Measurements from ENCODE around the gene STARD3. TPM values are rescaled to one million over a fixed set of nuclear protein-coding genes. Genes with fewer than 3 reads are reported as not detected.

STARD3 gene
- total and polyA plus RNA-seq, 2 of the 13 experiments (the other 11 are each of a cell fraction or from before 2014, with no cell fraction given): 34.6 to 100 TPM

DNA sequence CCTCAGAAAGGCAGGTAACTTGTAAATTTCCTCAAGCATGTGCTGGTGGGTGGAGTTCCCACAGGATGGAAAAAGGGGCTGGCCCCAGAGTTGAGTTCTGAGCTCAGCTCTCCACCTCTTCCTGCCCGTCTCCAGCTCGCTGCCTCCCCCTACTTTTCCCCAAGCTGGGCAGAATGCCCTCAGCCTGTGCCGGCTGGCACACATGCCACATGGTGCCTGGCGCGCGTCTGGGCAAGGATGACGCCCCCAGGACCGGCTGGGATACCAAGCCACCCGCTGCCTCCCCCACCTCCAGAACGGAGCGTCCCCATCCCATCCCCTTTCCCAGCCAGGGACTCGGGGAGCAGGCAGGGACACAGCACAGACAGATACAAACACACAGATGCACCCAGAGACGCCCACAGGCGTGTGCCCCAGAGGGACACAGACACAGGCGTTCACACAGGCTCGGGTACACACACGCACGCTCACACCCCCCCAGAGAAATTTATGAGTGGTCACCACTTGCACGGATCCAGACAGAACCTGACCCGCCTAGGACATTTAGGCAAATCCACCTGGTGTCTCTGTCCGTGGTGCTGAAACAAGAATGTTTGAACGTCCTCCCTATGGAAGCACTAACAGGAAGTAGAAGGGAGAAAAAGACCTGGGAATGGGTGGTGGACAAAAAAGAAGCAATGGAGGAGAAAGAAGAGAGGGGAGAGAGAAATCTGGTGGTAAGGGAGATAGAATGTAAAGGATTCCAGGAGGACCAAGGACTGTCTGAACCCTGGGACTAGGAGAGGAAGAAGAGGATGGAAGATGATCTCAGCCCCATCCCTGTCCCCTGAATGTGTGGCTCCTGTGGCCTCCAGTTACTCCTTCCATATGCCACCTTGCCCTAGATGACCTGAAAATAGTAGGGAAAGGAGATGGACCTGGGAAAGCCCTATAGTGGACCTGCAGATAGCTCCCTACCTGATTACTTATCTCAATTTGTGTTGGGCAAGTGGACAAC lies 44.7 kb upstream of the STARD3 start:
- Histone ChIP-seq H3K9me3 (ENCODE audit: low read length) (no peaks in the 10 kb centered on the region), H3K4me3 (replicated peaks in 1 of 3; ENCODE audit: insufficient read depth in 1 of 3, low read depth in 2 of 3, low read length in 3 of 3) (no peak overlapping the region), H3K27ac (ENCODE audit: extremely low read length, insufficient read depth, low read length) (no peak overlapping the region), H3K79me2 (ENCODE audit: insufficient read depth, low read length) (no peaks in the 10 kb centered on the region), H3K9ac (ENCODE audit: insufficient read depth, low read depth, low read length) (no peak overlapping the region), H3K4me1 (ENCODE audit: insufficient read depth, low read length) (no peaks in the 10 kb centered on the region), H3K36me3 (replicated peaks in 1 of 2; ENCODE audit: control insufficient read depth in 1 of 2, insufficient read depth in 2 of 2, low read length in 2 of 2) (no peaks in the 10 kb centered on the region), H3K4me2 (ENCODE audit: low read depth, low read length) (no peak overlapping the region), H3K27me3 (ENCODE audit: control insufficient read depth in 1 of 2, insufficient read depth in 2 of 2, low read length in 2 of 2) (peaks cover 0 to 19% of the 10 kb centered on the region in 2 experiments; a peak in 4 of 5 replicates), H4K20me1 (ENCODE audit: insufficient read depth, low read length) (0 out of 2 replicates have a peak, but pooled peaks cover 4% of the 10 kb centered on the region), H2AFZ (ENCODE audit: low read length) (no peak overlapping the region)
- peak; percentile 63 for ATAC-seq
- 4% methylated on average over 15 of the region's 22 CpGs for WGBS (ENCODE audit: low lambda C conversion rate)
- POLR2A ChIA-PET: no interaction called here
- BruUV-seq (replicated peaks): no TSS peak
- FAIRE-seq: peak; percentile 74
- intact Hi-C loops (cut with micrococcal nuclease; ENCODE audit: unreplicated experiment) (no loop called here), in situ Hi-C loops (cut with HindIII; ENCODE audit: extremely low pct_ligation_motif_present, low pct_unique_long_range_greater_than_20kb) (no loop called here)
- CTCF ChIA-PET (ENCODE audit: low intra/inter-chr PET ratio, low total read pairs): no interaction called here
- DNase-seq (ENCODE audit: low spot score): peak; percentile 68
- TF ChIP-seq, protein P1, sequence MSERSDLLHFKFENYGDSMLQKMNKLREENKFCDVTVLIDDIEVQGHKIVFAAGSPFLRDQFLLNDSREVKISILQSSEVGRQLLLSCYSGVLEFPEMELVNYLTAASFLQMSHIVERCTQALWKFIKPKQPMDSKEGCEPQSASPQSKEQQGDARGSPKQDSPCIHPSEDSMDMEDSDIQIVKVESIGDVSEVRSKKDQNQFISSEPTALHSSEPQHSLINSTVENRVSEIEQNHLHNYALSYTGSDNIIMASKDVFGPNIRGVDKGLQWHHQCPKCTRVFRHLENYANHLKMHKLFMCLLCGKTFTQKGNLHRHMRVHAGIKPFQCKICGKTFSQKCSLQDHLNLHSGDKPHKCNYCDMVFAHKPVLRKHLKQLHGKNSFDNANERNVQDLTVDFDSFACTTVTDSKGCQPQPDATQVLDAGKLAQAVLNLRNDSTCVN (CRISPR knock-in tag; IDR thresholded peaks at IDR 0.05; ENCODE audit: borderline replicate concordance): peak; percentile 75
- TF ChIP-seq ARNT2 (CRISPR knock-in tag; IDR thresholded peaks at IDR 0.05; ENCODE audit: low read depth) (peak; percentile 70; the same call in 1 of the 2 replicates), ZNF598 (CRISPR knock-in tag; IDR thresholded peaks at IDR 0.05; ENCODE audit: borderline replicate concordance) (0 out of 2 replicates have a peak, but pooled peaks have one; percentile 54), MXI1 (IDR thresholded peaks at IDR 0.05; ENCODE audit: borderline replicate concordance, low read depth, low read length) (no peak), RXRB (CRISPR knock-in tag; IDR thresholded peaks at IDR 0.05; ENCODE audit: borderline replicate concordance) (peak; percentile 64; the same call in 1 of the 2 replicates), SNRNP70 (IDR thresholded peaks at IDR 0.05; ENCODE audit: low read depth, low read length) (no peak), HNRNPUL1 (IDR thresholded peaks at IDR 0.05; ENCODE audit: low read depth, low read length) (no peak), ELF1 (CRISPR knock-in tag; IDR thresholded peaks at IDR 0.05) (0 out of 2 replicates have a peak, but pooled peaks have one; percentile 42), SP4 (CRISPR knock-in tag; IDR thresholded peaks at IDR 0.05) (no peak), PCBP2 (optimal IDR thresholded peaks at IDR 0.05; ENCODE audit: low read depth, low read length, poor library complexity, severe bottlenecking) (no peak)
- TF ChIP-seq, protein P2, sequence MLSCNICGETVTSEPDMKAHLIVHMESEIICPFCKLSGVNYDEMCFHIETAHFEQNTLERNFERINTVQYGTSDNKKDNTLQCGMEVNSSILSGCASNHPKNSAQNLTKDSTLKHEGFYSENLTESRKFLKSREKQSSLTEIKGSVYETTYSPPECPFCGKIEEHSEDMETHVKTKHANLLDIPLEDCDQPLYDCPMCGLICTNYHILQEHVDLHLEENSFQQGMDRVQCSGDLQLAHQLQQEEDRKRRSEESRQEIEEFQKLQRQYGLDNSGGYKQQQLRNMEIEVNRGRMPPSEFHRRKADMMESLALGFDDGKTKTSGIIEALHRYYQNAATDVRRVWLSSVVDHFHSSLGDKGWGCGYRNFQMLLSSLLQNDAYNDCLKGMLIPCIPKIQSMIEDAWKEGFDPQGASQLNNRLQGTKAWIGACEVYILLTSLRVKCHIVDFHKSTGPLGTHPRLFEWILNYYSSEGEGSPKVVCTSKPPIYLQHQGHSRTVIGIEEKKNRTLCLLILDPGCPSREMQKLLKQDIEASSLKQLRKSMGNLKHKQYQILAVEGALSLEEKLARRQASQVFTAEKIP (CRISPR knock-in tag; IDR thresholded peaks at IDR 0.05; ENCODE audit: borderline replicate concordance): no peak
- TF ChIP-seq, protein P3, sequence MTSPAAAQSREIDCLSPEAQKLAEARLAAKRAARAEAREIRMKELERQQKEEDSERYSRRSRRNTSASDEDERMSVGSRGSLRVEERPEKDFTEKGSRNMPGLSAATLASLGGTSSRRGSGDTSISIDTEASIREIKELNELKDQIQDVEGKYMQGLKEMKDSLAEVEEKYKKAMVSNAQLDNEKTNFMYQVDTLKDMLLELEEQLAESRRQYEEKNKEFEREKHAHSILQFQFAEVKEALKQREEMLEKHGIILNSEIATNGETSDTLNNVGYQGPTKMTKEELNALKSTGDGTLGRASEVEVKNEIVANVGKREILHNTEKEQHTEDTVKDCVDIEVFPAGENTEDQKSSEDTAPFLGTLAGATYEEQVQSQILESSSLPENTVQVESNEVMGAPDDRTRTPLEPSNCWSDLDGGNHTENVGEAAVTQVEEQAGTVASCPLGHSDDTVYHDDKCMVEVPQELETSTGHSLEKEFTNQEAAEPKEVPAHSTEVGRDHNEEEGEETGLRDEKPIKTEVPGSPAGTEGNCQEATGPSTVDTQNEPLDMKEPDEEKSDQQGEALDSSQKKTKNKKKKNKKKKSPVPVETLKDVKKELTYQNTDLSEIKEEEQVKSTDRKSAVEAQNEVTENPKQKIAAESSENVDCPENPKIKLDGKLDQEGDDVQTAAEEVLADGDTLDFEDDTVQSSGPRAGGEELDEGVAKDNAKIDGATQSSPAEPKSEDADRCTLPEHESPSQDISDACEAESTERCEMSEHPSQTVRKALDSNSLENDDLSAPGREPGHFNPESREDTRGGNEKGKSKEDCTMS (CRISPR knock-in tag; conservative IDR thresholded peaks at IDR 0.05): no peak
- TF ChIP-seq, protein P4, sequence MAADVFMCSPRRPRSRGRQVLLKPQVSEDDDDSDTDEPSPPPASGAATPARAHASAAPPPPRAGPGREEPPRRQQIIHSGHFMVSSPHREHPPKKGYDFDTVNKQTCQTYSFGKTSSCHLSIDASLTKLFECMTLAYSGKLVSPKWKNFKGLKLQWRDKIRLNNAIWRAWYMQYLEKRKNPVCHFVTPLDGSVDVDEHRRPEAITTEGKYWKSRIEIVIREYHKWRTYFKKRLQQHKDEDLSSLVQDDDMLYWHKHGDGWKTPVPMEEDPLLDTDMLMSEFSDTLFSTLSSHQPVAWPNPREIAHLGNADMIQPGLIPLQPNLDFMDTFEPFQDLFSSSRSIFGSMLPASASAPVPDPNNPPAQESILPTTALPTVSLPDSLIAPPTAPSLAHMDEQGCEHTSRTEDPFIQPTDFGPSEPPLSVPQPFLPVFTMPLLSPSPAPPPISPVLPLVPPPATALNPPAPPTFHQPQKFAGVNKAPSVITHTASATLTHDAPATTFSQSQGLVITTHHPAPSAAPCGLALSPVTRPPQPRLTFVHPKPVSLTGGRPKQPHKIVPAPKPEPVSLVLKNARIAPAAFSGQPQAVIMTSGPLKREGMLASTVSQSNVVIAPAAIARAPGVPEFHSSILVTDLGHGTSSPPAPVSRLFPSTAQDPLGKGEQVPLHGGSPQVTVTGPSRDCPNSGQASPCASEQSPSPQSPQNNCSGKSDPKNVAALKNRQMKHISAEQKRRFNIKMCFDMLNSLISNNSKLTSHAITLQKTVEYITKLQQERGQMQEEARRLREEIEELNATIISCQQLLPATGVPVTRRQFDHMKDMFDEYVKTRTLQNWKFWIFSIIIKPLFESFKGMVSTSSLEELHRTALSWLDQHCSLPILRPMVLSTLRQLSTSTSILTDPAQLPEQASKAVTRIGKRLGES (CRISPR knock-in tag; IDR thresholded peaks at IDR 0.05; ENCODE audit: borderline replicate concordance): peak; percentile 87; the same call in 1 of the 2 replicates

All from HepG2 (cell line).